H1 (cell line): ENCODE data around the gene SLC2A4RG. TPM values are rescaled to one million over a fixed set of nuclear protein-coding genes. Genes with fewer than 3 reads are reported as not detected.
A peak's percentile ranks its signal among the peaks of the same experiment; 100 is the strongest.

Experiments used
- CTCF ChIA-PET: fragments of 300-600 bp; sonication (Branson Sonifier 250); formaldehyde crosslinking; loops from one replicate; lab custom pipeline; 2021; ENCODE audit not compliant: partially characterized antibody; lab: Charles Lee
- POLR2A ChIA-PET: fragments of 300-600 bp; sonication (Branson Sonifier 250); formaldehyde crosslinking; loops from one replicate; lab custom pipeline; 2021; ENCODE audit warnings: inconsistent platforms; ENCODE audit not compliant: partially characterized antibody; lab: Charles Lee
- DNase-seq, 2 experiments: peaks; one replicate each; pipeline versions ENCODE4 v3.0.0 to v3.0.0-alpha.2; 2010 to 2022; ENCODE audit warnings: low spot score in 2 of 2, low read depth in 1 of 2, mixed read lengths in 1 of 2
- FAIRE-seq: peaks from 2 replicates; lab custom pipeline; 2011; peaks lifted over from hg19 to GRCh38; lab: Jason Lieb, UNC
- H2AFZ ChIP-seq: 2 replicates; pipeline ENCODE4 v1.8.1; 2012; ENCODE audit warnings: low read length, inconsistent platforms
- H2AK5ac ChIP-seq: 2 replicates; pipeline ENCODE4 v1.6.1; 2013; ENCODE audit warnings: low read depth, low read length
- H2BK120ac ChIP-seq: replicated peaks from 2 replicates; pipeline ENCODE3; 2013; ENCODE audit warnings: low read depth, low read length, inconsistent platforms
- H2BK12ac ChIP-seq: 2 replicates; pipeline ENCODE4 v1.6.1; 2013; ENCODE audit warnings: low read depth, low read length
- H2BK15ac ChIP-seq: 2 replicates; pipeline ENCODE4 v1.6.1; 2013; ENCODE audit warnings: low read length
- H2BK20ac ChIP-seq: 2 replicates; pipeline ENCODE4 v1.6.1; 2013; ENCODE audit warnings: low read length
- H2BK5ac ChIP-seq: 2 replicates; pipeline ENCODE4 v1.6.1; 2013; ENCODE audit warnings: low read depth, low read length
- H3K14ac ChIP-seq: 2 replicates; pipeline ENCODE4 v1.6.1; 2013; ENCODE audit warnings: inconsistent platforms; ENCODE audit not compliant: insufficient read length
- H3K18ac ChIP-seq: 2 replicates; pipeline ENCODE4 v1.6.1; 2013; ENCODE audit warnings: low read length; ENCODE audit errors: extremely low read depth
- H3K23ac ChIP-seq: 2 replicates; pipeline ENCODE4 v1.6.1; 2013; ENCODE audit warnings: inconsistent platforms; ENCODE audit not compliant: insufficient read length
- H3K23me2 ChIP-seq: 2 replicates; pipeline ENCODE4 v1.6.1; 2013; ENCODE audit warnings: low read depth, low read length
- H3K27ac ChIP-seq: 2 replicates; pipeline ENCODE4 v1.6.1; 2011; ENCODE audit warnings: low read depth, low read length, inconsistent platforms
- H3K27me3 ChIP-seq, 4 experiments: replicated peaks in 1 of 4; 1 replicate in 1 of 4; 2 replicates in 3 of 4; pipeline versions ENCODE4 v1.6.1 to v1.8.1; 2011 to 2013; ENCODE audit warnings: low read length in 3 of 4, mild to moderate bottlenecking in 3 of 4, inconsistent platforms in 2 of 4, mixed read lengths in 2 of 4, moderate library complexity in 1 of 4; ENCODE audit not compliant: control insufficient read depth in 3 of 4, insufficient read depth in 3 of 4; ENCODE audit errors: extremely low read depth in 1 of 4
- H3K36me3 ChIP-seq, 4 experiments: 2 replicates each; pipeline versions ENCODE4 v1.6.1 to v1.8.1; 2011 to 2013; ENCODE audit warnings: mild to moderate bottlenecking in 4 of 4, low read length in 3 of 4, moderate library complexity in 2 of 4, control low read depth in 1 of 4, inconsistent platforms in 1 of 4; ENCODE audit not compliant: insufficient read depth in 4 of 4, control insufficient read depth in 2 of 4
- H3K4ac ChIP-seq: replicated peaks from 2 replicates; pipeline ENCODE3; 2013; ENCODE audit warnings: low read length, low read depth, mixed read lengths, inconsistent platforms; ENCODE audit not compliant: insufficient read length
- H3K4me1 ChIP-seq, 4 experiments: replicated peaks in 1 of 4; 1 replicate in 1 of 4; 2 replicates in 3 of 4; pipeline versions ENCODE4 v1.6.1 to v1.8.1; 2011 to 2013; ENCODE audit warnings: low read length in 3 of 4, inconsistent platforms in 2 of 4, mixed read lengths in 1 of 4; ENCODE audit not compliant: insufficient read depth in 4 of 4, control insufficient read depth in 3 of 4
- H3K4me2 ChIP-seq, 2 experiments: 2 replicates each; pipeline versions ENCODE4 v1.6.1 to v1.8.1; 2011 to 2013; ENCODE audit warnings: low read depth in 2 of 2, low read length in 2 of 2, control low read depth in 1 of 2, inconsistent platforms in 1 of 2, mild to moderate bottlenecking in 1 of 2; ENCODE audit not compliant: insufficient read depth in 1 of 2
- H3K4me3 ChIP-seq, 4 experiments: fragments of 200-600, 300-600 bp in 1 of 4; sonication (generic), shearing (Covaris generic), sonication (Bioruptor Twin) in 1 of 4; 2 replicates each; pipeline versions ENCODE4 v1.5.1 to v1.8.1; 2011 to 2016; ENCODE audit warnings: low read length in 4 of 4, low read depth in 3 of 4, control low read depth in 2 of 4, inconsistent platforms in 2 of 4, mild to moderate bottlenecking in 2 of 4, mixed read lengths in 1 of 4, moderate library complexity in 1 of 4; ENCODE audit not compliant: insufficient read depth in 2 of 4; ENCODE audit errors: extremely low read depth in 1 of 4
- H3K56ac ChIP-seq: replicated peaks from 2 replicates; pipeline ENCODE3; 2013; ENCODE audit warnings: low read depth, mild to moderate bottlenecking, mixed read lengths, low read length, inconsistent platforms; ENCODE audit not compliant: insufficient read length
- H3K79me1 ChIP-seq: 2 replicates; pipeline ENCODE4 v1.6.1; 2013; ENCODE audit warnings: low read depth, low read length, control low read depth
- H3K79me2 ChIP-seq, 2 experiments: 2 replicates each; pipeline versions ENCODE4 v1.6.1 to v1.8.1; 2012 to 2013; ENCODE audit warnings: low read length in 2 of 2, mild to moderate bottlenecking in 2 of 2, inconsistent platforms in 1 of 2; ENCODE audit not compliant: insufficient read depth in 2 of 2, control insufficient read depth in 1 of 2
- H3K9ac ChIP-seq, 4 experiments: replicated peaks in 1 of 4; 1 replicate in 1 of 4; 2 replicates in 3 of 4; pipeline versions ENCODE4 v1.6.1 to v1.8.1; 2011 to 2013; ENCODE audit warnings: low read depth in 3 of 4, low read length in 3 of 4, control low read depth in 2 of 4, mild to moderate bottlenecking in 2 of 4, moderate library complexity in 2 of 4, inconsistent platforms in 1 of 4; ENCODE audit errors: extremely low read depth in 1 of 4
- H3K9me3 ChIP-seq, 2 experiments: 2 replicates each; pipeline versions ENCODE4 v1.6.1 to v1.8.1; 2012 to 2013; ENCODE audit warnings: mild to moderate bottlenecking in 2 of 2, moderate library complexity in 2 of 2, control low read depth in 1 of 2, inconsistent platforms in 1 of 2, low read depth in 1 of 2, low read length in 1 of 2, mixed read lengths in 1 of 2; ENCODE audit not compliant: insufficient read depth in 2 of 2
- H4K20me1 ChIP-seq, 2 experiments: replicated peaks in 1 of 2; 2 replicates each; pipeline versions ENCODE3 to v1.8.1; 2011 to 2013; ENCODE audit warnings: inconsistent platforms in 2 of 2, low read length in 2 of 2, mild to moderate bottlenecking in 1 of 2; ENCODE audit not compliant: insufficient read depth in 2 of 2, control insufficient read depth in 1 of 2
- H4K5ac ChIP-seq: 2 replicates; pipeline ENCODE4 v1.6.1; 2013; ENCODE audit warnings: low read length, low read depth, mixed read lengths, inconsistent platforms; ENCODE audit not compliant: insufficient read length
- H4K8ac ChIP-seq: 2 replicates; pipeline ENCODE4 v1.8.0; 2013; ENCODE audit warnings: mild to moderate bottlenecking, moderate library complexity, low read length, inconsistent platforms; ENCODE audit not compliant: insufficient read depth; ENCODE audit errors: extremely low read depth
- H4K91ac ChIP-seq: replicated peaks from 2 replicates; pipeline ENCODE3; 2013; ENCODE audit warnings: low read length, mixed read lengths, inconsistent platforms; ENCODE audit not compliant: insufficient read length
- CHD1 ChIP-seq: IDR thresholded peaks from 2 replicates; pipeline ENCODE4 v1.6.1; 2012; ENCODE audit warnings: low read depth, low read length, improper control_type of control experiment
- CHD2 ChIP-seq: IDR thresholded peaks from 2 replicates; pipeline ENCODE4 v1.6.1; 2012; ENCODE audit warnings: low read length, improper control_type of control experiment
- EZH2 ChIP-seq: fragments of 200-600 bp; sonication (generic); IDR thresholded peaks from 2 replicates; pipeline ENCODE4 v1.7.1; 2012; ENCODE audit warnings: low read depth, mild to moderate bottlenecking, moderate library complexity, low read length, inconsistent platforms; ENCODE audit not compliant: severe bottlenecking
- POLR2AphosphoS5 ChIP-seq: IDR thresholded peaks from 2 replicates; pipeline ENCODE4 v1.6.1; 2011; ENCODE audit warnings: low read depth, low read length
- SAP30 ChIP-seq: fragments of 300-600 bp; sonication (generic); IDR thresholded peaks from 2 replicates; pipeline ENCODE4 v1.7.1; 2012; ENCODE audit warnings: low read length, moderate library complexity, mild to moderate bottlenecking, inconsistent platforms; ENCODE audit not compliant: insufficient read depth, insufficient replicate concordance
- SRF ChIP-seq: IDR thresholded peaks from 2 replicates; pipeline ENCODE4 v1.6.1; 2011; ENCODE audit warnings: mild to moderate bottlenecking, low read depth, low read length, moderate library complexity
- WGBS, 2 experiments: shearing (Covaris generic) in 1 of 2; methylation state at CpG; one replicate each; pipeline versions ENCODE4 v1.1.6 to v1.1.7; 2013 to 2015; ENCODE audit warnings: low lambda C conversion rate in 2 of 2, mixed read lengths in 2 of 2, inconsistent platforms in 1 of 2, low coverage in 1 of 2, missing lambda C conversion rate in 1 of 2; ENCODE audit not compliant: insufficient replicate concordance in 2 of 2, insufficient coverage in 1 of 2, insufficient read length in 1 of 2; ENCODE audit errors: extremely low coverage in 1 of 2, missing lambda C conversion rate in 1 of 2; 5-methylcytosine and 5-hydroxymethylcytosine counted together
- polyA plus RNA-seq, 7 experiments: library from polyadenylated mRNA; depleted of rRNA in 3 of 7; stranded (reverse) in 5 of 7; unstranded in 2 of 7; fragments of >200 nt in 5 of 7; fragments of 200-250 nt in 2 of 7; gene quantifications; 1 replicate in 5 of 7; 2 replicates in 1 of 7; 4 replicates in 1 of 7; pipeline versions ENCODE4 v1.2.1 to v1.2.3, GENCODE V29; 2011 to 2013; ENCODE audit warnings: missing spikeins in 2 of 7, mixed read lengths in 2 of 7
- total RNA-seq: library from RNA; stranded (reverse); fragmentation: NEBNext Ultra II Directional; extraction: Animal tissue kit (Norgen Biotek cat#: 25700); gene quantifications from 2 replicates; pipeline ENCODE4 v1.2.1, GENCODE V29; 2021
- TF ChIP-seq, protein P1 (sequence below): IDR thresholded peaks from 2 replicates; pipeline ENCODE4 v1.6.1; 2012; ENCODE audit warnings: inconsistent platforms
- TF ChIP-seq, protein P2 (sequence below): IDR thresholded peaks from 2 replicates; pipeline ENCODE4 v1.6.1; 2011; ENCODE audit warnings: low read depth, mild to moderate bottlenecking, low read length; ENCODE audit not compliant: insufficient read depth

SLC2A4RG gene
- total and polyA plus RNA-seq, 2 of the 8 experiments (the other 6 are each of a cell fraction or from before 2014, with no cell fraction given): 15.9 to 29.1 TPM

DNA sequence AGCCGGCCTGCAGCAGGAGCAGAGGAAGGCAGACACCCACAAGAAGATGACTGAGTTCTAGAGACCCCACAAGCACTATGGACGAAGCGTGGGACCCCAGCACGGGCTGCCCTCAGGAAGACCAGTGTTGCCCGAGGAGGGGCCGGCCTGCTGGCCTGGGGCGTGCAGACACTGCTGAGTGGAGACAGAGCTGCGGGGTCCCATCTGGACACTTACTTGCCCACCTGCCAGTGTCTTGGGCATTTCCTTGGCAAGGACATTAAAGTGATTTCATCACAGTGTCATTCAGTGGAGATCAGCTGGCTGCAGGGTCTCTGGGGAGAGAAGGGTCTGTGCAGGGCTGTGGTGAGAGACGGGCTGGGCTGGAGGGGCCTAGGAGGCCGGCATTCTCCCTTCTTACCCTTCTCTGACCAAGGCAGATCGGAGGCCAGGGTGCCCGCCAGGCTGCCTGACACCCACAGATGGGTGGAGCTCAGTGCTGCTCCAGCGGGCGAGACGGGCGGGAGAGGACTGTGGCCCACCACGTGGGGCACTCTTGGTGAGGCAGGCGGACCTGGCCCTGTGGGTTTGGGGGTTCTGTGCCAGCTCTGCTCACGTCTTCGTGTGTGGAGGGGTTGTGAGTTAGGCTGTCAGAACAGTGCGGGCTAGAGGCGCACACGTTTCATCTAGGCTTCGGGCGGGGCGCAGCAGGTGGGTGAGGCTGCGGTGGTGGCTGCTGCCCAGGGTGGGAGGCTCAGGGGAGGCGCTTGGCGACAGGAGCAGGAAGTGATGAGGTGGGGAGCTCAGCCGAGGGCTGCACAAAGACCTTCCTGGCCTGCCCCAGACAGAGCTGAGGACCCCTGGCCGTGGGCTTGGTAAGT lies 3.5 kb upstream of the SLC2A4RG start, which contains the start of gene LIME1:
Gene LIME1 (plus strand): TSS at position 806 of the 860 bp plus-strand sequence. CDS start 886 bp downstream, outside the sequence.
- H3K4ac ChIP-seq: no peak within 1 kb of the TSS
- 0 out of 2 replicates have a peak within 1 kb of the TSS, but pooled peaks have one; percentile 88 for H2BK15ac ChIP-seq
- peak in 1 of 2 experiments; percentile 45 for DNase-seq
- H3K23me2 ChIP-seq: peaks cover 16% of the 10 kb centered on the region
- no peak for FAIRE-seq
- no peak within 1 kb of the TSS for H4K91ac ChIP-seq
- no peak within 1 kb of the TSS; a peak in 1 of 7 replicates for H3K9ac ChIP-seq
- no peak within 1 kb of the TSS for H2BK12ac ChIP-seq
- no peak within 1 kb of the TSS for H2AFZ ChIP-seq
- peak within 1 kb of the TSS; percentile 25 to 68 (median 30); a peak in 6 of 8 replicates for H3K4me3 ChIP-seq
- H3K23ac ChIP-seq: no peak within 1 kb of the TSS
- peaks cover 0 to 8% of the 10 kb centered on the region in 2 experiments; a peak in 1 of 4 replicates for H3K79me2 ChIP-seq
- no peak within 1 kb of the TSS for H3K27ac ChIP-seq
- H3K4me2 ChIP-seq: peak within 1 kb of the TSS; percentile 71 to 95
- ChIA-PET CTCF (interaction anchor here (0.5 to 2.1 kb wide), 12 partner anchors 10 to 204 kb away, joined by 3 to 6 read pairs (median 3); partner anchors contain the start of gene PTK6), POLR2A (interaction anchor here (0.6 to 2.2 kb wide), 18 partner anchors 8 to 129 kb away, joined by 3 to 14 read pairs (median 4); partner anchors contain the start of genes ARFRP1, TNFRSF6B, TPD52L2 and ZGPAT)
- no peak within 1 kb of the TSS for H3K56ac ChIP-seq
- peaks cover 0 to 15% (median 7%) of the 10 kb centered on the region in 4 experiments; a peak in 6 of 7 replicates for H3K4me1 ChIP-seq
- 96% methylated on average over 17 of the region's 31 CpGs; no CpG with 5 or more reads in 1 of the 2 experiments for WGBS, 2 experiments
- H4K8ac ChIP-seq: no peak within 1 kb of the TSS
- peak within 1 kb of the TSS; percentile 53; the same call in 1 of the 2 replicates for H2AK5ac ChIP-seq
- H3K27me3 ChIP-seq: peaks cover 0 to 12% (median 8%) of the 10 kb centered on the region in 4 experiments; a peak in 4 of 7 replicates
- H3K9me3 ChIP-seq: peaks cover 0 to 4% of the 10 kb centered on the region in 2 experiments; a peak in 2 of 4 replicates
- H3K14ac ChIP-seq: no peak within 1 kb of the TSS
- H4K20me1 ChIP-seq: peaks cover 5 to 43% of the 10 kb centered on the region in 2 experiments
- no peak within 1 kb of the TSS for H2BK120ac ChIP-seq
- H3K18ac ChIP-seq: peak within 1 kb of the TSS; percentile 32; the same call in 1 of the 2 replicates
- H3K36me3 ChIP-seq: peaks cover 0 to 13% (median 7%) of the 10 kb centered on the region in 4 experiments; a peak in 5 of 8 replicates
- H3K79me1 ChIP-seq: peaks cover 16% of the 10 kb centered on the region
- no peak within 1 kb of the TSS for H4K5ac ChIP-seq
- H2BK20ac ChIP-seq: no peak within 1 kb of the TSS
- no peak within 1 kb of the TSS; the same call in 1 of the 2 replicates for H2BK5ac ChIP-seq
- TF ChIP-seq POLR2AphosphoS5 (0 out of 2 replicates have a peak, but pooled peaks have one; percentile 33), EZH2 (no peak), SRF (no peak), SAP30 (no peak), CHD1 (no peak), CHD2 (no peak)
- TF ChIP-seq, protein P1, sequence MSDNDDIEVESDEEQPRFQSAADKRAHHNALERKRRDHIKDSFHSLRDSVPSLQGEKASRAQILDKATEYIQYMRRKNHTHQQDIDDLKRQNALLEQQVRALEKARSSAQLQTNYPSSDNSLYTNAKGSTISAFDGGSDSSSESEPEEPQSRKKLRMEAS: 0 out of 2 replicates have a peak, but pooled peaks have one; percentile 14
- TF ChIP-seq, protein P2, sequence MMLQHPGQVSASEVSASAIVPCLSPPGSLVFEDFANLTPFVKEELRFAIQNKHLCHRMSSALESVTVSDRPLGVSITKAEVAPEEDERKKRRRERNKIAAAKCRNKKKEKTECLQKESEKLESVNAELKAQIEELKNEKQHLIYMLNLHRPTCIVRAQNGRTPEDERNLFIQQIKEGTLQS: no peak
